Limb (tissue), 2 donors: ENCODE data around the gene HSF2BP.
"Not testable (repeated sequence)": the region's sequence is repeated elsewhere in the genome, so short reads cannot be mapped to it uniquely, and the experiment has no call there.

ENCODE experiments used
- DNase-seq, 2 donors: peaks; one replicate each; pipeline ENCODE4 v3.0.0-alpha.2; 2016; ENCODE audit errors: extremely low spot score in 2 of 2

Gene HSF2BP

DNA sequence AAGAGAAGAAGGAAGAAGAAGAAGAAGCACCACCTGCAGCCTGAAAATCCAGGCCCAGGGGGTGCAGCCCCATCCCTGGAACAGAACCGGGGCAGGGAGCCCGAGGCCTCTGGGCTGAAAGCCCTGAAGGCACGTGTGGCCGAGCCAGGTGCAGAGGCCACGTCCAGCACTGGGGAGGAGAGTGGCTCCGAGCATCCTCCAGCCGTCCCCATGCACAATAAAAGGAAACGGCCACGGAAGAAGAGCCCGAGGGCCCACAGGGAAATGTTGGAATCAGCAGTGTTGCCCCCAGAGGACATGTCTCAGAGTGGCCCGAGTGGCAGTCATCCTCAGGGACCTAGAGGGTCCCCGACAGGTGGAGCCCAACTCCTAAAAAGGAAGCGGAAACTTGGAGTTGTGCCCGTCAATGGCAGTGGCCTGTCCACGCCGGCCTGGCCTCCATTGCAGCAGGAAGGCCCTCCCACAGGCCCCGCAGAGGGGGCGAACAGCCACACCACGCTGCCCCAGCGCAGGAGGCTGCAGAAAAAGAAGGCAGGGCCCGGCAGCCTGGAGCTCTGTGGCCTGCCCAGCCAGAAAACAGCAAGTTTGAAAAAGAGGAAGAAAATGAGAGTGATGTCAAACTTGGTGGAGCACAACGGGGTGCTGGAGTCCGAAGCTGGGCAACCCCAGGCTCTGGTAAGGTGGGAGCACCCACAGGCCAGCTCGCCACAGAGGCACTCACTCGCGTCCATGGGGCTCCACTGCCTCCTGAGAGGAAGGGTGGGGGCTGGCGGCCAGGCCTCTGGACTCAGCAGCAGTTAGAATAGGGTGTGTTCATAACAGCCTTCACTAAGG lies 28.5 kb upstream of the HSF2BP start:
- DNase-seq = no peak

DNA sequence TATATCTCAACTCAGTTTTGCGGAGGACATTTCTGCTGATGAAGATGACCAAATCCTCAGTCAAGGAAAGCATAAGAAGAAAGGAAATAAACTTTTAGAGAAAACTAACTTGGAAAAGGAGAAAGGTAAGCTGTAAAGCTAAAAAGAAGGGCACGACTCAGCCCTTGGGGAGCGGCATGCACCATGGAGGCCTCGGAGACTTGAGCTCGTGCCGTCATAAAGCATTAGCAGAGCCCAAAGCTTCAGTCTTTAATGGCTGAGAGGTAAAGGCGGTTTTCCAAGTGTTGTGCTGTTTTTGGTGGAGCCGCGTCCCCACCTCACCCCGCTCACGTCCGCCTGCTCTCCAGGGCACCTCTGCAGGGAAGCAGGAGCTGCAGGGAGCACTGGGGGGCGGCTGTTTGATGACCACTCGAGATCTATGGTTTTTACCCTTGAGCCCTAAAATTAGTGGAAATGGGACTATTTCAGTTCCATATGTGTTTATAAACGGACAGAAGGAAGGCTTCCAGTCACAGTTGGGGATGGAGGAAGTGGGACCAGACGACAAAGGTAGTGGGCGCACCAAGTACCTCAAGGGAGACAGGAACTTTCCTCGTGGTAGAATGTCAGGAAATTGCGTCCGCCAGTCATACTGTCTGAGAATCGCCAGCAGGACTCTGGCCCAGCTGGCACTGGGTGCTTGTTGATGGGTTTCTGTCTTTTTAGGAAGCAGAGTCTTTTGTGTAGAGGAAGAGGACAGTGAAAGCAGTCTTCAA lies 27.7 kb upstream of the HSF2BP start:
- no peak for DNase-seq

DNA sequence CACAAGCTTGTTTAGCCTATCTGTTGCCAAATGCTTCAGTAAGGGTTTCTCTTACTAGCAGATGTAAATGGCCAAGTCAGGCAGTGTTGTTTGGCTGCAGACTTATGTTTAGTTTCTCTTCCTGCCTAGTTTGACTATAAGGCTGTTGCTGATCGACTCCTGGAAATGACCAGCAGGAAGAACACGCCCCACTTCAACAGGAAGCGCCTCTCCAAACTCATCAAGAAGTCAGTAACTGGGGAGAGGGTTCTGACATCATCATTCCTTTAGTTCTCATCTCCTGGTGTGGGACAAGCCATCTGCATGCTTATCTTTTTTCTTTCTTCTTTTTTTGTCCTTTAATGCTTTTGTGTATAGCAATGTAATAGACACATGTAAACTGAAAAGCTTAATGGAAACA lies 25.1 kb upstream of the HSF2BP start:
- DNase-seq = no peak

DNA sequence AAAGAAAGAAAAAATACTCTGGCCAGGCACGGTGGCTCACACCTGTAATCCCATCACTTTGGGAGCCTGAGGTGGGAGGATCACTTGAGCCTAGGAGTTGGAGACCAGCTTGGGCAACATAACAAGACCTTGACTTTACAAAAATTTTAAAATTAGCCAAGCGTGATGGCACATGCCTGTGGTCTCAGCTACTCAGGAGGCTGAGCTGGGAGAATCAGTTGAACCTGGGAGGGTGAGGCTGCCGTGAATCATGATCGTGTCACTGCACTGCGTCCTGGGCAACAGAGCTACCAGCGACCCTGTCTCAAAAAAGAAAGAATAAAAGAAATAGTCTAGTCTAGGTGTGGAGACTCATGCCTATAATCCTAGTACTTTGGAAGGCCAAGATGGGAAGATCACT lies 22.4 kb upstream of the HSF2BP start:
- no peak for DNase-seq

DNA sequence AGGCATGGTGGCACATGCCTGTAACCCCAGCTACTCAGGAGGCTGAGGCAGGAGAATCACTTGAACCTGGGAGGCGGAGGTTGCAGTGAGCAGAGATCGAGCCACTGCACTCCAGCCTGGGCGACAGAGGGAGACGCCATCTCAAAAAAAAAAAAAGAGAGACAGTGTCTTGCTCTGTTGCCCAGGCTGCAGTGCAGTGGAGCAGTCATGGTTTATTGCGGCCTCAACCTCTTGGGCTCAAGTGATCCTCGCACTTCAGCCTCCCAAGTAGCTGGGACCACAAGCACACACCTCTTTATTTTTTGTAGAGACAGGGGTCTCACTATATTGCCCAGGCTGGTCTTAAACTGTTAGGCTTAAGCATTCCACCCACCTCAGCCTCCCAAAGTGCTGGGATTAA lies 21.1 kb upstream of the HSF2BP start:
- not testable (repeated sequence) for DNase-seq

DNA sequence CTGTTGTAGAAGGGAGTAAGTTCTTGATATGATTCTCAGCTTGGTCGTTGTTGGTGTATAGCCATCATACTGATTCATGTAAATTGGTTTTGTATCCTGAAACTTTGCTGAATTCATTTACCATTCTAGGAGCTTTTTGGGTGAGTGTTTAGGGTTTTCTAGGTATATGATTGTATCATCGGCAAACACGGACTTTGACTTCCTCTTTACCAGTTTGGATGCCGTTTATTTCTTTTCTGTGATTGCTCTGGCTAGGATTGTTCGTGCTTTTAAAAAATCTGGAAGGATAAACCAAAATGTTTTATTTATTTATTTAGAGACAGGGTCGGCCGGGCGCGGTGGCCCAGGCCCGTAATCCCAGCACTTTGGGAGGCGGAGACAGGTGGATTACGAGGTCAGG lies 20.7 kb upstream of the HSF2BP start:
- DNase-seq = no peak

DNA sequence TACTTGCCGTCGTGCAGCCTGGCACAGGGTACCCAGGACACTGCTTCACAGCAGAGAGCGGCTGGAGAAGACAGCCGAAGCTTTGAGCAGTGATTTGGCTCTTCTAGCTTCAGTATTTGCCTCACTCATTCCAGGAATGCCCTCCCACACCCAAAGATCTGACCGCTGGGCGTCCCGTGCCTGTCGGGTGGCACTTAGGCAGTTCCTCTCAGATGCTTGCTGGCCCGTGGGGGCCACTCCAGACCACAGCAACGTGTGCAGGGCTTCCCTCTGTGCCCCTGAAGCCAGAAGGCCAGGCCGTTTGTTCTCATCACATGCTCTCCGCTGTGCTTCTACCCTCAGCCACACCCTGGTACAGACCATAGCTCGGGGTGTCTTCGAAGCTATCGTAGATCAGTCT lies 17.1 kb upstream of the HSF2BP start:
- no peak for DNase-seq

DNA sequence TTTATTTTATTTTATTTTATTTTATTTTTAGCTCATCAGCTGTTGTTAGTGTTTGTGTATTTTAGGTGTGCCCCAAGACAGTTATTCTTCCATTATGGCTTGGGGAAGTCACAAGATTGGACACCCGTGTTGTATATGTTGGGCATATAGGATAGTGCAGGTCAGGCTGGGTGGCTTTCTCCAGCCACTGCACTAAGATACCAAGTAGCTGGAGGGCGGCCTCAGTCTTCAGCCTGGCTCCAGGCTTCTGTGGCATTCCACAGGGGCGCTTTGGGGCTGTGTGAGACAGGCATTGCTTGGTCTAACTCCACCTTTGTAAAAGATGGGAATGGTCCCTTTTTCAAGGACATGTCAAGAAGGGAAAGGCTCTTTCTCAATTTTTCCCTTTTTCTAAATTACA lies 16.6 kb upstream of the HSF2BP start:
- no peak for DNase-seq

DNA sequence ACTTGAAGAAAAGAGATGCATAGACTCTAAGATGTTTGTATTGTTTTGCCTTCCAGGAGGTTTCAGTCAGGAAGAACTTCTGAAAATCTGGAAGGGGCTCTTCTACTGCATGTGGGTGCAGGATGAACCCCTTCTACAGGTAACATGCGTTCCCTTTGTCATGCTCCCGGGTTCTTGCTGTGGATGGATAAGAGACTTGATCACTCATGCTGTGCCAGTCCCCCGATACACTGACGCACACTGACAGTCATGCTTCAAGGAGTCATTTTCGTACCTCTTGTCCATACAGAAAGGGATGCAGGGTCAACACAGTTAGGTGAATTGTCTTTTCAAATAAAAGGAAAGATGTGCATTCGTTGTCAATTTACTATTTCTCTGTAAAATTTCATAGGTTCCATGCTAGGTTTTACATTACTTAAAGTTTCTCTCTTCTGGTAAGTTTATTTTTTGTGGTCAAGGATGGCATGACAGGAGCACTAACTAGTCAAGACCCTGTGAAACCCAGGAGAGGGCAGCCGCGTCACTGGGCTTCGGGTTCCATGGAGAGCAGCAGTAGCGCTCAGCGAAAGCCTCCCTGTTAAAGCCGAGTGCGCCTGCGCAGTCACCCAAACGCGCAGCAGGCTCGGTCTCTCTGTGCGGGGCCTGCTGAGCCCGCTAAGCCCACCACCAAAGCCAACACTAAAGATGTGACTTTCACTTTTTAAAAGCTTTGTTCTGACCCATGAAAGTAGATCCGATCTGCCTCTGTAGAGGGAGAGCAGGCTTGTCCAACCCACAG lies 10.7 kb upstream of the HSF2BP start:
- DNase-seq = no peak

DNA sequence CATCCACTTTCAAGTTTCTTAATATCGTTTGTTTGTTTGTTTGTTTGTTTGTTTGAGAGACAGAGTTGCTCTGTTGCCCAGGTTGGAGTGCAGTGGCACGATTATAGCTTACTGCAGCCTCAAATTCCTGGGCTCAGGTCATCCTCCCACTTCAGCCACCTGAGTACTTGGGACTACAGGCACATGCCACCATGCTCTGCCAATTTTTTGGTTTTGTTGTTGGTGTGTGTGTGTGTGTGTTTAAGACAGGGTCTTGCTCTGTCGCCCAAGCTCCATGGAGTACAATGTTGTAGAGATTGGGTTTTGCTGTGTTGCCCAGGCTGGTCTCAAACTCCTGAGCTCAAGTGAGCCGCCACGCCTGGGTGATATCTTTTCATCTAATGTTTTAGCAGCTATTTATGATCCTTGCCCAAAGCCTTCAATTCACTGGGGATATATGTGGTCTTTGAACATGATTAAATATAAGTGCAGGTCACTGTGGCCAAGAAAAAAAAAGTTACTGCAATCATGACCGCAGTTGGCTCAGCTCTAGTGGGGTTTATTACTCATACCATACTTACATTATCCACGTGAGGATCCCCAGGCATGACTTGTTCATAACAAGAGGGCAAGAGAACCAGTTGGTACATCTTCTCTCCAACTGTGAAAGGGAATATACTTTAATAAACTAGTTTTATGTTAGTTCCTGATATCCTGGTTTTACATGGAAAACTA lies 8.1 kb upstream of the HSF2BP start:
- DNase-seq = no peak

DNA sequence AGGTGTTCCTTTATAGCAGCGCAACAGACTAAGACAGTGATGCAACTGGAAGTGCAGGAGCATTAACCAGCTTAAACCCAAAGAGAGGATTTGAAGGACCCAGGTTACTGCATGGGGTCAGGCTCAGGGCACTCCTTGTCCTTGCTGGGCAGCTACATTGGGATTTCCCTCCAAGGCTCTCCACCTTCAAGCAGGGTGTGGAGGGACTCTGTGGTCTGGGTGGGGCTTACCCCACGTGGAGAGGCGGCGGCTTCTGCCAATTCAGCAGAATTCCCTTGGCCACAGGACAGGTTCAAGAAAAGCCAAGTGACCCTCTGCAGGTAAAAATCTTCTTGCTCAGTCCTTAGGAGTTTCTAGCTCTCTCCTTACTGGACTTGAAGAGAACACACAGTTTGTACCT lies 6.6 kb upstream of the HSF2BP start:
- no peak for DNase-seq

DNA sequence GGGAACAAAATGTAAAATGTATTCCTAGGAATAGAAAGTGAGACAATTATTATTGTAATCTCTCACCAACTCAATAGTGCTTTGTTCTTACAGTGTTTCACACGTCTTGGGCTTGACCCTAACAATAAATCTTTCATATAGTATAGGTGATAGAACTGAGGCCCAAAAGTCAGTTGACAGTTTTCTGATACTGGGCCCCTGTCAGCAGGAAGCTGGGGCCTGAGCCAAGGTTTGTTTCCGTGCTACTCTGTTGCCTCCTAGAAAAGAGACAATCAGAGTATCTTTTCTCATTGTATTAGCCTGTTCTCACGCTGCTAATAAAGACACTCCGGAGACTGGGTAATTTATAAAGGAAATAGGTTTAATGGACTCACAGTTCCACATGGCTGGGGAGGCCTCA lies 5.1 kb upstream of the HSF2BP start:
- no peak for DNase-seq

DNA sequence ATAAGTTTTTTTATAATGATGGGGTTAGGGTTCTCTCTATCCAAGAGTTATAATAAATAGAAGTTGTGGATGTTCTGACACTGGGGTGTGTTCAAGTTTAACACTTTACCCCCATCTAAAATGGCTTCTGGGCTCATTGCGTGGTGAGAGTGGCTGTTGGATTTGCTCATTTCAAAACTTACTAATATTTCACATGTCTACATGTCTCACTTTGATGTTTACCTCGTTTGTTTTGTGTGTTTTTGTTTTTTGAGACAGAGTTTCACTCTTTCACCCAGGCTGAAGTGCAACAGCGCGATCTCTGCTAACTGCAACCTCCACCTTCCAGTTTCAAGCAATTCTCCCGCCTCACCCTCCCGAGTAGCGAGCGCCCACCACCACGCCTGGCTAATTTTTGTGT lies 3.7 kb upstream of the HSF2BP start:
- DNase-seq = no peak

DNA sequence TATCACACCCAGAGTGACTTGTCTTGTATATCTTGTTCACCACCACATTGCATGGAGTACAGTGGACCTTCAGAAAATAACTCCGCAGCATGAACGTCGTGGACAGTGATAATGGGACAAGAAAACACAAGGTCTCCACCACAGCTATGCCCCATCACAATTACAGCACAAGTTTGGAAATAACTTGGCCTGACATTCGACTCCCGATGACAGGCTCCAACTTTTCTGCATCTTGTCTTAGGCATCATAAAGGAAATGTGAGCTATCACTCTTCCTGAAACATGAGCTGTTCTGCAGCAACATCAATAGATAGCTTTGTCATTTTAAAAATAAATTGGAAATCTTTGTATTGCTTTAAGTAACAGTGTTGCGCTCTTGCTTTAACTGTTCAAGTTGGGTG lies 3.0 kb upstream of the HSF2BP start:
- DNase-seq = no peak

DNA sequence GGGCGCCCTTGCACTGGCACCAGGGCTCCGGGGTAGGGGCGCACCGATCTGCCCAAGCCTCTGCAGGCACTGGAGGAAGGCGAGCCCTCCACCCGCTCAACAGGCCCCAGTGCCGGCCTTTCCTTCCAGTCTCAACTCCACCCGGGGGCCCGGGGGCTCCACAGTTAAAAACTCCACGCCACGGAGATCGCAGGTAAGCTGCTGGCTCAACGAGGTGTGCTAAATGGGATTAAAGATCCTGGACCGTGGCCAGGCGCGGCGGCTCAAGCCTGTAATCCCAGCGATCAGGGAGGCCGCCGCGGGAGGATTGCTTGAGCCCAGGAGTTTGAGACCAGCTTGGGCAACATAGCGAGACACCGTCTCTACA lies 536 bp downstream of the HSF2BP start:
- DNase-seq = peak in 1 of 2 donors; percentile 43

DNA sequence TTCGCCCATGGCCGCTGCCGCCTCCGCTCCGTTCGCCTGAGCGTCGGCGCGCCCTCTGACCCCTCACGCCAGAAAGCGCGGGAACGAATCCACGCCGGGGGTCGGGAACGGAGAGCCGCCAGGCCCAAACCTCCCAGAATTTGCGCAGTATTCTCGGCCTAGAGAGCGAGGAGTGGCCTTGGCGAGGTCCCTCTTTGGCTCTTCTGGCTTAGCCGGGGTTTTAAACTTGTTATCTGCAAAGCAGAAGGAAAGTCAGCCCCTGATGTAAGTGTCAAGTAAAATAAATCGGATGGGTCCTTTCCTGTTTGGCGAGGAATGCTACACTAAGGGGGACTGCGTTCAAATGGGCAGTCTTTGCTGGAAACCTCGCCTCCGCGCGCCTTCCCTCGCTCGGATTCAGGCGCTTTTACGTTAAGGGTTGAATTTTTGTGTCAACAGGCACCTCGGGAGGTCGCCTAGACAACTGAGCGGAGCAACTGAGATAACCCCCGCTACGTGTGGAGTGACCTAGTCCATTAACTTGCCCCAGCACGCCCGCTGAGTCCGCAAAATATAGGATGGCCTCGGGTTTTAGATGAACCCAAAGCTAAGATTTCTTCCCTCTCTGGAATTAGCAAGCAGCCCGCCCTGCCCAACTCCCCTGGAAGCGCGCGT lies 1.1 kb downstream of the HSF2BP start:
- no peak for DNase-seq

DNA sequence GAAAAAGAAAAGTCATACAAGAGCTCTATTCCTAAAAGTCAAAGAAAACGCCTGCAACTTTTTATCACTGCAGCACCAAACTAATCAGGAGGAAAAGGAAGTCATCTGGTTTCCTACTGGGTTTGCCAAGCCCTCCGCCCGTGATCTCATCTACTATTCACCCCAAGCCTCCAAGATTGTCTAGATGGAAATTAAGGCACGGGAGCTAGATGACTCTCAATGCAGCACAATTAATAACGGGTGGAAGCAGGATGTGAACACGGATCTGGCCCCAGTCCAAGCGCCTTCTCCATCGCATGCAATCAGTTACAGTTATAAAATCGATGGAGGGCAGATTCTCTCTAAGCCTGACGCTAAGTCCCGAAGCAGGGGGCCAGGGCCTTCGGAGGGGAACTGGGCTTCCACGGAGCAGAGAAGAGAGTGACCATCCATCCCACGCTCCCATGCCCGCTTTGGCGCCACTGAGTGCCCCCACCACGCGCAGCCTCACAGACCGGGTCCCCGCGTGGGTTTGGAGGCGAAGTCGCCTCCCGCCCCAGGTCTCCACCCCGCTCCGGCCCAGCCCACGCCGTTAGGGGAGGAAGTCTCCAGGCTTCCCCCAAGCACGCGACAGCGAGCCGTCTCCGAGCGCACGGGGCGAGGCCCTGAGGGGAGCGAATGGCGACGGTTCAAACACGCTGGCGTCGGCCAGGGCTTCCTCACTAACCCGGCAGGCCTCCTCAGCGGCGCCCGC lies 1.8 kb downstream of the HSF2BP start:
- no peak for DNase-seq

DNA sequence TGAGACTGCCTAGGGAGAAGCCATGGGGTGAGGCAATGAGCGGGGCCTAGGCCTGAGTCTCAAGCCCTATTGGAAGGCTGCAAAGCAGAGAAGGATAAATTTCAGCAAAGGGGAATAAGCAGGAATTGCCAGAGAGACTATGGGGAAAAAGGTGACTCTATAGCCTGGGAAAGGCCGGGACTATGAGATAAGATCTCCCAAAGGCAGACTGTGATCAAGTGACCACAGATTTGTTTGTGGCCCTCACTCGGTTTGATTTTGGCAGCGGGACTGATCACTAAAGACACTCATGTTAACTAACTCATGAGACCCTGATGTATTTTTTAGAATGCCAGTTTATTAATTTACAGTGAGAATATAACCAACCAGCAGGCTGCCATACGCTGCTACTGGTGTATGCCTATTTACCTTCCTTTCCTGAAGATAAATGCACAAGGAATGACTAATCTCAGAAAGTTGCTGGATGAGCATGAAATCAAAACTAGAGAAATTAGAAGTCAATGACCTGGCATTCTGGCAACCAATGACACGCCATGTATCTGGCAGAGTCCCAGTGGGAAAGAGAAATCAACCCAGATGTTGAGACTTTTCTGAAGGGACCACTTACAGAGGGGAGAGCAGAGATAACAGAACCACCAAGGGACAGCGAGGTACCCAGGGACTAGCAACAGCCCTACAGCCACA lies 4.3 kb downstream of the HSF2BP start:
- no peak for DNase-seq

DNA sequence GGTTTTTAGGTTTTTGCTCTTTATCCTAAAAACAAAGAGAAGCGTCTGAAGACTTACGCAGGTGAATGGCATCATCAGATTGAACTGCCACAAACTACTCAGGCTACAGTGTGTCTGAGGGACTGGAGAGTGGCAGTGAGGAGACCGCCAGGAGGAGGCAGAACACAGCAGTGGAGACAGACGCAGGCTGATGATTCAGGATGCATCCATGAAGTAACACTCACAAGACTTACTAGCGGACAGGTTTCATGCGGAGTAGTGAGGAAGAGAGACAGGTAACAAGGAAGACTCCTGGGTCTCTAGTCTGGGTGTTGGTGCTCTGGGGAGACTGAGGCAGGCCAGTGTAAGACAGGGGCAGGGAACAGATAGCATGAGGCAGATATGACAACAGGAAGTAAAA lies 5.7 kb downstream of the HSF2BP start:
- no peak for DNase-seq

DNA sequence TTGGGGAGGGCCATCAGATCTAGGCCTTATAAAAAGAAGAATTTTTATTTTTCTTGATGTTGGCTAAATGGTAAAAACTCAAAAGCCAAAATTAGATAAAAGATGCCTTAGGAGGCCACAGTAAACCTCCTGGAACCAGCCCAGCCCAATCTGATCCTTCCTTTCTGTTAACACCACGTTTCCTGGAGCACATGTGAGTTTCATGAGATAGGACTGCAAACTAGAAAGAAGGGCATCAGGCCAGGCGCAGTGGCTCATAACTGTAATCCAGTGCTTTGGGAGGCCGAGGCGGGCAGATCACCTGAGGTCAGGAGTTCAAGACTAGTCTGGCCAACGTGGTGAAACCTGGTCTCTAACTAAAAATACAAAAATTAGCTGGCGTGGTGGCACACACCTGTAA lies 6.7 kb downstream of the HSF2BP start:
- no peak for DNase-seq
